ENCODE measurements around the gene MTREX. TPM values are rescaled to one million over a fixed set of nuclear protein-coding genes. Genes with fewer than 3 reads are reported as not detected.

The MTREX gene
- total RNA-seq, 1 experiment from 2014 or later, result 100 TPM

DNA sequence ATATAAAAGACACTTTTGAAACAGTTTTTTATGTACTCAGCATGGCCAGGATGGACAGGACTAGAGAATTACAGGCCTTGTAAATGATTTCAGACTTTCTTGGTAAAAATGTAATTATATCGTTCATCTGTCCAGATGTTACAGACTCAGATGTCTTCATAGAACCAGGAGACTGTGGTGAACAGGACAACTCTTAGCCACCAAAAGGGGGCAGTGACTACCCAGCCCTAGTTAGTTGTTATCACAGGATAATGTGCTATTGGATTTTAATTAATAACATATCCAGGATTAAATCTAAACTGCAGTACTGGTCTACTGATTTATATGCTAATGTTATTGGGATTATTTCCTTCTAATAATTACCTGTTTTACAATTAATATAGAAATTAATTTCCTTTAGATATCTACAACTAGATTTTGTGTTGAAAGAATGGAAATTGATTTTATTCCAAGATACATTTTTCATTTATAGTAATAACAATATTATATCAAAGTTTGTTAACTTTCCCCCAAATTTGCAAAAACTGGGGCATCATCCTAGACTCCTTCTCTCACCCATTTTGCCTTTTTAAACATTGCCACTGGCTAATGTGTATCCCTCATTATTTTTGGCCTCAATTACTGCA lies 99.4 kb downstream of the MTREX start:
- in situ Hi-C loops (cut with HindIII; ENCODE audit: low pct_unique_long_range_greater_than_20kb, low sequenced_read_pairs), result no loop called here
- peak; percentile 65 for DNase-seq (ENCODE audit: low read depth, low spot score)

DNA sequence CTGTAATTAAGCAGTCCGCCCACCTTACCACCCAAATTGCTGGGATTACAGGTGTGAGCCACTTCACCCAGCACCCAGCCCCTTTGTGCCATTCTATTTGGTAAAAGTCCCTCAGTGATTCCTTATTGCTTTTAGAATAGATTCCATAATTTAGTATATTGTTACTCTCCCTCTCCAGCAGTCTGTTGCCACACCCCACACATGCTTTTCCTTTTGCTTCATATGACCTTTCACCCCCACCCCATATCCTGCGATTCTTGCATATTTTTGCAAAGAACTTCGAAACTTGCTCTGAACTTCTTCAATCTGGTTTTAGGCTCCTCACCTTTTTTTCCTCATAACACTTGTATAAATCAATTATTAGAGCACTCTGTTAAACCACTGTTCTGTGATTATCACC lies 100.2 kb downstream of the MTREX start:
- in situ Hi-C loops (cut with HindIII; ENCODE audit: low pct_unique_long_range_greater_than_20kb, low sequenced_read_pairs), result no loop called here
- DNase-seq (ENCODE audit: low read depth, low spot score), result no peak

DNA sequence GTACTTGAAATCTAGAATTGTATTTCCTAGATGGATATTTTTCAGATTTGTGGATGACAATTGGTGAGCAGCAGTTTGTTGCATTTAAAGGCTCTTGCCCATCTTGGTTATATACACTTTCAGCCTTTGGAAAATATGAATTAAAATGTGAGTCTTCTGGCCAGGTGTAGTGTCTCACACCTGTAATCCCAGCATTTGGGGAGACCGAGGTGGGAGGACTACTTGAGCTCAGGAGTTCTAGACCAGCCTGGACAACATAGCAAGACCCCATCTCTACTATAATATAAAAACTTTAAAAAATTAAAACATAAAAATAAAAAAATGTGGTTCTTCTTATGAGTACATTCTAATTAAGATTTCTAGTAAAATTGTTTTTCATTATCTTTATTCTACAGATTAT lies 102.0 kb downstream of the MTREX start:
- DNase-seq (ENCODE audit: low read depth, low spot score), result no peak
- in situ Hi-C loops (cut with HindIII; ENCODE audit: low pct_unique_long_range_greater_than_20kb, low sequenced_read_pairs), result no loop called here

DNA sequence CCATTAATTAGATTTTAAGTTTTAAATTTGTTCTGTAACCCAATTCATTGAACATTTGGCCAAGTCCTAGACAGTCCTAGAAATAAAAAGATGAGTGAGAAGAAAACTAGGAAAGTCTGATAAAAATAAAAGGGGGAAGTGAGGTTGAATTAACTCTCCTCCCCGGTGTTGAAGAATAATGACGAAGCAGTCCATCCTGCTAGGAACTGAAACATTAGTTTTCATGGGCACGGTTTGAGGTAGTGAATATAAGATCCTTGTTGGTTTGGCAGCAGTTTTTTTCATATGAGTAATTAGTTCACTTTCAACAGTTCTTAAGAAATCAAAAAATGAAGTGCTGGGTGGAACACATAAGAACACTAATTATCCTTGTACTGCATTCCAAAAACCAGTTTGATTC lies 103.1 kb downstream of the MTREX start:
- DNase-seq (ENCODE audit: low read depth, low spot score), result no peak
- in situ Hi-C loops (cut with HindIII; ENCODE audit: low pct_unique_long_range_greater_than_20kb, low sequenced_read_pairs), result no loop called here

DNA sequence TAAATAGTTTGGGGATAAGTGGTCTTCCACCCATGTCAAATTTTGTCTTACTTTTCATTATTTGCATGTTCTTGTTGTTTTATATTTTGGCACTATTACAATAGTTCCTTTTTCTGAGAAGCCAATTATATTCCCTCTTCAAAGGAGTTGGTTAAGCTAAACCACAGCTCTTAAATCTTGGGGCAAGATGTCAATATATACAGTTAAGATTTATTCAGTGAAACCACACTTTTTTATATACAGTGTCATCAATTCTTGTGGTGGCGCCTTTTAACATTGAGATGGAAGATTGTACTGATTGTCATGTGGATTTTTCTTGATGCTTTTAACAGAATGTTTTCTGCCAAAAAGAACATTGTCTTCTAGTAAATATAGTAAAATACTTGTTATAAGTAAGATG lies 104.1 kb downstream of the MTREX start:
- DNase-seq (ENCODE audit: low read depth, low spot score), result no peak
- in situ Hi-C loops (cut with HindIII; ENCODE audit: low pct_unique_long_range_greater_than_20kb, low sequenced_read_pairs), result no loop called here

DNA sequence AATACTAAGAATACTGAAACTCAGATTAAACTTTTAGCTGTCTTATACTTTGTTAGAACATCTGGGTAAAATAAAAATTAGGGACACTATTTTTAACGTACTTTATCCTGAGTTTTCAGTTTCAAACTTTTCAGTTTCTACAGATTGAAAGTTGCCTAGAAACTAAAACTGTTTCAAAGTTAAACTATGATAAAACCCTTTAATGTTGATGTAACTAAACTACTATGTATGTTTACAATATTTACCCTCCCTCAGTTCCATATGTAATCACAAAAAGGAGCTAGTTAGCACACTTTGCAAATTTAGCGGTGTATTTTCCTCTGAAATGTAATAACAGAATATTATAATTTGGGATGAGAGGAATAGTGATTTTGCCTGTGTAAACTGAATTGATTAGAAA lies 105.9 kb downstream of the MTREX start:
- in situ Hi-C loops (cut with HindIII; ENCODE audit: low pct_unique_long_range_greater_than_20kb, low sequenced_read_pairs), result no loop called here
- no peak for DNase-seq (ENCODE audit: low read depth, low spot score)

DNA sequence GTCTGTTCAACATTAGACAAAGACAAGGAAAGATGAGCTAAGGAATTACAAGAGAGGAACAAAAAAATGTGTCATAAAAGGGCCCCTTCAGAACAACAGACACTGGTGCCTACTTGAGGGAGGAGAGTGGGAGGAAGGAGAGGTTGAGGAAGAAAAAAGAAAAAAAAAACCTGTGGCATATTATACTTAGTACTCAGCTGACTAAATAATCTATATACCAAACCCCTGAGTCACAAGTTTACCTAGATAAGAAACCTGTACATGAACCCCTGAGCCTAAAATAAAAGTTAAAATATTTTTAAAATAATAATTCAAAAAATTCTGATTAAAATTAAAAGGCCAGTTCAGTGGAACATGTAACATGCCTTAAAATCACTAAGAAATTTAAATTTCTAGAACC lies 107.3 kb downstream of the MTREX start:
- DNase-seq (ENCODE audit: low read depth, low spot score), result no peak
- in situ Hi-C loops (cut with HindIII; ENCODE audit: low pct_unique_long_range_greater_than_20kb, low sequenced_read_pairs), result no loop called here

DNA sequence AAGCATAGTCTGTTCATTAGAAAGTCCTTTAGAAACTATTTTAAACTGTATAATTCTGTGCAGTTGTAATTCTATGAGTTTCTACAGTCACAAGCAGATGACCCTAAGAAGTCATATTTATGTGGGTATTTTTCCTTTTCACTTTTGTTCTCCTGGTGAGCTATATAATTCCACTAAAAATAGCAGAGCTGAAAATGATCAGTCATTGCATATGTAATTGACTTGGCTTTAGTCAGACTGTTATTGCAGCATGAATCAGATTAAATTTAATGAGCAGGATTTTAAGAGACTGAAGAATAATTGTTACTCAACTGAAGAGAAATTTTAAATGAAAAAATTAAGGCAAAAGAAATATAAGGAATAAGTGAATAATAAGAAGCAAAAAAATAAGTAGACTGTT lies 108.5 kb downstream of the MTREX start:
- DNase-seq (ENCODE audit: low read depth, low spot score), result no peak

DNA sequence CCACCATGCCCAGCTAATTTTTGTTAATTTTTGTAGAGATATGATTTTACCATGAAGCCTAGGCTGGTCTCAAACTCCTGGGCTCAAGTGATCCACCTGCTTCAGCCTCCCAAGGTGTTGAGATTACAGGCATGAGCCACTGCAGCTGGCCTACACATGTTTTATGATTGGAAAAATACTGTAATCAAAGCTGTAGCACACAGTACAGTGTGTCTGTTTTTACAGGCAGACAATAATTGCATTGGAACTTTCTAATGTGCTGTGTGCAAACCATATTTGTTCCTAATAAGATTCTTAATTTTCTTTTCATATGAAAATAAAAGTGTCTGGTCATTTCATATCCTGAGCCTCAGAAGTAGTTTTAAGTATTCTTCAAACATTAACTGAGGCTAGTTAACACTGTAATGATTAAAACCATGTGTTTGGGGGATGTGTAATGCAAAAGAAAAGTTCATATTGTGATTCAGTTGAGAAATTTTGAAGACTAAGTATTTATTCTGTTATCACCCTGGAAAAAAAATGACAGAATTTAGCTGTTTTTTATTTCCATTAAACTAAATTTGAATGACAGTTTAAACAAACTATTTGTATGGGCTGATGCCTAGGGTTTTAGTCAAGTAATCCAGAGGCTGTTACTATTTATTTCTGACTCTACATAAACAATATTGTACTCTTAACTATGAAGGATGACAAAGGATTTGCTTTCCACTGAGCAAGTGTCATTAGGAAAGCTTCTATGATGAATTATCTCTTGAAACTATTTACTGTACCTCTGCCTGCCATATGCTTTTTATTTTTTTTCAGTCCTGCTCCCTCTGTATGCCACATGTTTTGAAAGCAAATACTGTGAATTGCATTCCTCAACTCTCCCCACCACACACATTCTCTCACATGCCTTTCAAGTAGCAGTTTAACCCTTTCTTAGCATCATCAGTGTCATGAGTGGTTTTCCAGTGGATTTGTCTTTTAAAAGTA lies 111.5 kb downstream of the MTREX start:
- in situ Hi-C loops (cut with HindIII; ENCODE audit: low pct_unique_long_range_greater_than_20kb, low sequenced_read_pairs), result no loop called here
- no peak for DNase-seq (ENCODE audit: low read depth, low spot score)

More for the DNA sequence above, 108.5 kb downstream of the MTREX start:
- in situ Hi-C loops (cut with HindIII; ENCODE audit: low pct_unique_long_range_greater_than_20kb, low sequenced_read_pairs), result no loop called here

DNA sequence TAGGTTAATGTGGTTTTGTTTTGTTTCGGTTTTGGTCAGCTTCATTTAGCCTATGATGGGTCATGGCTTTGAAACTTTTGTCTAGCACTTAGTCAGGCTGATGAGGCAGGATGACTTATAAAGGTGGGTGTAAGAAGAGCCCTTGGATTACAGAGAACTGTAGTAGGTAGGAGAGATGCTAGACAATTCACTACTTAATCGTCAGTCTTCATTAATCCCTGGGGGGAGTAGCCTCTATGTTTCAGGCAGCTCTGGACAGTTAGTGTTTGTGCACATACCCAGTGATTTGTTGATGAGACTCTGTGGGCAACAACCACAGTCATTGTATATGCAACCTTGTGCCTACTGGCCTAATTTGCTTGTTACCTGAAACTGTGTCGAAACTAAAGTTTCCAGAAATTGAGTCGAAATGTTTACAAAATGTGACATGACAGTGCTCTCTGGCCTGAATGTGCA lies 113.3 kb downstream of the MTREX start:
- no peak for DNase-seq (ENCODE audit: low read depth, low spot score)
- in situ Hi-C loops (cut with HindIII; ENCODE audit: low pct_unique_long_range_greater_than_20kb, low sequenced_read_pairs), result no loop called here

DNA sequence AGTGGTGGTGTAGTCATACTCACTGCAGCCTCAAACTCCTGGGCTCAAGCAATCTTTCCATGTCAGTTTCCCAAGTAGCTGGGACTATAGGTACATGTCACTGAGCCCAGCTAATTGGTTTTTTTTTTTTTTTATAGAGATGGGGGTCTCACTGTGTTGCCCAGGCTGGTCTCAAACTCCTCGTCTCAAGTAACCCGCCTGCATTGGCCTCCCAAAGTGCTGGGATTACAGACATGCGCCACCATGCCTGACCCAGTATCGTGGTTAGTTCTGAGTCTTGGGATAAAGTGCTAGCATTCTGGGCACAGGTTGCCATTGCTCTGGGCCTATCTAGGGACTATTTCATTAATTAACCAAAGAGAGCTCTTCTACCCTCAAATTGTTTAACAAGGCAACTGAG lies 118.7 kb downstream of the MTREX start:
- no peak for DNase-seq (ENCODE audit: low read depth, low spot score)
- in situ Hi-C loops (cut with HindIII; ENCODE audit: low pct_unique_long_range_greater_than_20kb, low sequenced_read_pairs), result no loop called here

DNA sequence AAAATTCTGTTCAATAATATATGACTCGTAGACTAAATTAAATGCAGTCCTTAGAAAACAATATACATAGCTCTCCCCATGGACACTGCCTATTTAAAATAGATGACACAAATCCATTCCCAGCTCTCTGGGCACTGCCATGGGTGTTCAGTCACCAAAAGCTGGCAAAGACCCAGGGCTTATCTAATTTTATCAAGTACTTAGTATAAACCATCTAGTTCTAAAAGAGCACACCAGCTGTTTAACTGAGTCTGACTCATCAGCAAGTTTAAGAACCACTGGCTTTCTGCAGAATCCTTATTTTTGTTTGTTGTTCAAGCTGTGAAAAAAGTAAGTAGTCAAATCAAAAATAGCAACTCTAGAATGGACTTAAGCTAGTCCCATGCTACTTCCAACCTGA lies 119.4 kb downstream of the MTREX start:
- in situ Hi-C loops (cut with HindIII; ENCODE audit: low pct_unique_long_range_greater_than_20kb, low sequenced_read_pairs), result no loop called here
- DNase-seq (ENCODE audit: low read depth, low spot score), result no peak

DNA sequence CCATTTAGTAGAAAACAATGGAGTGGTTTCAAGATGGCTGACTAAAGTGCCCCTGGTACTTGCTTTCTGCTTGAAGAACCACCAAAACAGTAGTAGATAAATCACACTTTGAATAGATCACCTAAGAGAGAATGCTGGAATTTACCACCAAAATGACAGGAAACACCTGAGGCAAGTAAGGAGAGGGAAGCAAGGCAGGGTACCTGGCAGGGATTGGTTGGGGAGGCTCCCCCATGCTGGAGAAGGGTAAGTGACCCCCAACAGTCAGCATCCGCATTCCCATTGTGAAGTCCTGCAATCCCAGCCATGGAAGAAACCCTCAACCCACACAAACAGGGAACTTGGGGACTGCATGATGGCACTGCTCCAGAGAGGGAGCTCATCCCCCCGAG lies 121.4 kb downstream of the MTREX start:
- no peak for DNase-seq (ENCODE audit: low read depth, low spot score)
- in situ Hi-C loops (cut with HindIII; ENCODE audit: low pct_unique_long_range_greater_than_20kb, low sequenced_read_pairs), result no loop called here

DNA sequence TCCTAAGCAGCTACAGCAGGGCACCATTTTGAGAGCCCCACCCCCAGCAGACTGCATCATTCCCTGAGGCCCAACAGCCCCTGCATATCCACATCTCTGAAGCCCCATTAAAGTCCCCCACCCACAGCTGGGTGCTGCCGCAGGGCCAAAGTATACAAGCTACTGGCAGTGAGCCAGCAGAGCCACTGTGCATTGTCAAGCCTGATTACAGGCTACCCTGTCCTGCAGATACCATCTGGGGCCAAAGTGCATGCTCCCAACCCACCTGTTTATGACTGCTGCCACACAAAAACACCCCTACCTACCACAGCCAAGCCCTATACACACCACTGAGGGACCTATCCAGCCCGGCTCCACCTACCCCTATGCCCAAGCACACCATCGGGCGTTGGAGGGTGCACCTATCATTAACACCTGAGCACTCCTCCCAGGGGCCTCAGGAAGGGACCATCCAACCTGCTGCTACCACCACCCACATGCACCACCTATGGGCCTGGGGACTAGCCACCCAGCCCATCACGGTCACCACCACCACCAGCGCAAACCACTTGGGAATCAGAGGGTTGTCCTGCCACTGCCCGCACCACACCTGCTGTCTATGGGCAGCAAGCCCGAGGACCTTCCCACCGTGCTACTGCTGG lies 121.9 kb downstream of the MTREX start:
- no peak for DNase-seq (ENCODE audit: low read depth, low spot score)
- in situ Hi-C loops (cut with HindIII; ENCODE audit: low pct_unique_long_range_greater_than_20kb, low sequenced_read_pairs), result no loop called here

DNA sequence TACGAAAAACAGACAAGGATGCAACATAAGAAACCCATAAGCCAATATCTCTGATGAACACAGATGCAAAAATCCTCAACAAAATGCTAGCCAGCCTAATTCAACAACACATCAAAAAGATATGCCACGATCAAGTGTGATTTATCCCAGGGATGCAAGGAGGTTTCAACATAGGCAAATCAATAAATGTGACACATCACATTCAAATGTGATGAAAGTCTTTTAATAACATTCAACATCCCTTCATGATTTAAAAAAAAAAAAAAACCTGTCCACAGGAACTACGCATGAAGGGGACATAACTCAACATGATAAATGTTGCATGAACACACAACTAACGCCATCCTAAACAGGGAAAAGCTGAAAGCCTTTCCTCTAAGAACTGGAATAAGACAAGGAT lies 124.8 kb downstream of the MTREX start:
- DNase-seq (ENCODE audit: low read depth, low spot score), result no peak
- in situ Hi-C loops (cut with HindIII; ENCODE audit: low pct_unique_long_range_greater_than_20kb, low sequenced_read_pairs), result no loop called here

DNA sequence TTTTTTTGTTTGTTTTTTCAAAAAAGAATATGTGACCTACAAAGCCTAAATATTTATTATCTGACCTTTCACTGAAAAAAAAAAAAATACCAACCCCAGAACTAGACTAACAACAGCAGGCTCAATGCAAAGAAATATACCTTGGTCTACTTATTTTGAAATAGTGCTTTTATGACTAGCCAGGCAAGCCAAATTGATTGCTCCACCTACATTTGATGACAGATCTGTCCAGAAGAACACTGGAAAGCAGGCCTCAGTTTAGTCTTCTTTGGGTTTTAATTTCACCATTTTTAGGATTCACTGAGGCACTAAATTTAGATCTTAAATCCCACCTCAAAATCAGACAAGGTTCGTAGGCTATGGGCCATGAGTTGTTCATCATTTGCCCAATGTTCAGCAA lies 129.7 kb downstream of the MTREX start:
- no peak for DNase-seq (ENCODE audit: low read depth, low spot score)
- in situ Hi-C loops (cut with HindIII; ENCODE audit: low pct_unique_long_range_greater_than_20kb, low sequenced_read_pairs), result no loop called here

DNA sequence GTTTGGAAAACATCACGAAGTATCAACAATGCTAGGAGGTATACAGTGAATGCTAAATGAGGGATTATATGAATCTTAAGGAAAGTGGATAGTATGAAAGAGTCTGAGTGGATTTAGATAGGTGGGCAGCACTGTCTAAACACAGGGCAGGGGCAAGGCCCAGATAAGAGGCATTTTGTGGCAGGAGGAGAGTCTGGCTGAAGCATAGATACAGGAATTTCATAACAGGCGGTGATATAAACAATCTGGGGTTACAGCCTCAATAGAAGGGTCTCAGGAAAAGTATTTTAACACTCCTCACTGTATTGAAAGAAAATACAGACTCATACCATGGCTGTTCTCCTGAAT lies 130.0 kb downstream of the MTREX start:
- DNase-seq (ENCODE audit: low read depth, low spot score), result no peak

DNA sequence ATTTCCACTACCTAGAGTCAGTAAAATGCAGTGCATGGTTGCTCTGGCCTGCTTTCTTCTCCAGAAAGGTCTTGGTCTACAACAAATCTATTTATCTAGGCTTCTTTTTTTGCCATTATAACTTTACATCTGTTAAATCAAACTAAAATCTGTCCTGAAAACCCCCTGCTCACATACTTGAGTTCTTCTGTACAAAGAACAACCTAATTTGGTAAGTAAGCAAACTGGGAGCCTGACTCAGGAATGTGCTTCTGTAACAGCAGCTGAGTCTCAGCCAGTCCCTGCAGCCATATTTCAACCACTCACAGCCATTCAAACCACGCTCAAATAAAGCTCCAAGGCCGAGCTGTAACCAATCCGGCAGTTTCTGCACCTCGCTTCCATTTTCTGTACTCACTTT lies 131.2 kb downstream of the MTREX start:
- in situ Hi-C loops (cut with HindIII; ENCODE audit: low pct_unique_long_range_greater_than_20kb, low sequenced_read_pairs), result no loop called here
- no peak for DNase-seq (ENCODE audit: low read depth, low spot score)

More for the DNA sequence above, 130.0 kb downstream of the MTREX start:
- in situ Hi-C loops (cut with HindIII; ENCODE audit: low pct_unique_long_range_greater_than_20kb, low sequenced_read_pairs), result no loop called here
